AG09309 (cell line): ENCODE results near the gene EXOC2.

Experiments used
- DNase-seq: peaks from one replicate; pipeline ENCODE4 v3.0.0-alpha.2; 2010; ENCODE audit warnings: low read depth
- H3K4me3 ChIP-seq: 2 replicates; pipeline ENCODE4 v1.5.1; 2011; ENCODE audit warnings: mild to moderate bottlenecking, low read depth, low read length, moderate library complexity; ENCODE audit not compliant: control insufficient read depth
- CTCF ChIP-seq: IDR thresholded peaks from 2 replicates; pipeline ENCODE4 v1.5.1; 2011; ENCODE audit warnings: mild to moderate bottlenecking, low read depth, low read length, inconsistent platforms; ENCODE audit not compliant: insufficient read depth, control insufficient read depth; ENCODE audit errors: missing control alignments

EXOC2 gene

DNA sequence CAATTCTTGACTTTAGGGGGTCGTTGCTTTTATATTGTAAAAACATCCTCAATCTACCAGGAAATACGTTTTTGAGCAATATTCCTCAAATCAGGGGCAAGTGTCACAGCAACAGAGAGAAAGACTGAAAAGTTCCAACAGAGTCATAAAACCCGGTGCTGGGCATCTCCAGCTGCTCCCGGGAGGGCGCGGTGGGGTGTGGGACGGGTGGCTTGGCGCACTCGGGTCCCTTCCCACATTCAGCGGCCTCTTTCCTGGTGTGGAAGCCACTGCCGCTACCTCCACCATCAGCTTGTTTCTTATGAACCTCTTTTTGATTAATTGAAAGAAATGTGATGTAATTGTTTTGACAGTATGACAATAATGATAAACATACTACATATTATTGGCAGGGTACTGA, 203.2 kb downstream of the EXOC2 start:
- no peak for DNase-seq
- H3K4me3 ChIP-seq: no peak overlapping the region

GRCh38 chr6:489001-489400, 203.9 kb downstream of the EXOC2 start:
- no peak for DNase-seq
- H3K4me3 ChIP-seq: no peak overlapping the region
- TF ChIP-seq CTCF: no peak

More for the DNA sequence above, 203.2 kb downstream of the EXOC2 start:
- TF ChIP-seq CTCF: no peak

DNA sequence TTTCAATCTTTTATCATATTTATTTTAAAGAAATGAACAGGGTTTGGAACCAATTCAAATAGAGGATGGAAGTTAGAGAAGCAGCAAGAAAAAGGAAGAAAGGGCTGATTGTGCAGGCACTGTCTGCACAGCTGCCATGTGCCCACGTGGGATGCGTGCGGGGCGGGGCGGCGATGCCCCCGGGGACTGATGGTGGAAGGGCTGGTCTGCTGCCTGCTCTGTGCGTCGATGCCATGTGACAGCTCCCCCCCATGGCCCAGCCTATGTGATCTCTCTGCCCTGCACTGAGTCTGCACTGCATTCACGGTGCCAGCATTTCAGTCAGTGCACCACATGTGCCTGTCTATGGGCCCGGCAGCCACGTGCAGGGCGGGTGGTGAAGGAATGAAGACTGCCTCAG, 205.0 kb downstream of the EXOC2 start:
- TF ChIP-seq CTCF: no peak
- DNase-seq: no peak
- no peak overlapping the region for H3K4me3 ChIP-seq

- TF ChIP-seq CTCF: no peak
- no peak overlapping the region for H3K4me3 ChIP-seq
- no peak for DNase-seq
Observed at GRCh38 chr6:485655-486170, 207.2 kb downstream of the EXOC2 start.

GRCh38 chr6:484746-485145, 208.2 kb downstream of the EXOC2 start:
- TF ChIP-seq CTCF: no peak
- no peak for DNase-seq
- no peak overlapping the region for H3K4me3 ChIP-seq

DNA sequence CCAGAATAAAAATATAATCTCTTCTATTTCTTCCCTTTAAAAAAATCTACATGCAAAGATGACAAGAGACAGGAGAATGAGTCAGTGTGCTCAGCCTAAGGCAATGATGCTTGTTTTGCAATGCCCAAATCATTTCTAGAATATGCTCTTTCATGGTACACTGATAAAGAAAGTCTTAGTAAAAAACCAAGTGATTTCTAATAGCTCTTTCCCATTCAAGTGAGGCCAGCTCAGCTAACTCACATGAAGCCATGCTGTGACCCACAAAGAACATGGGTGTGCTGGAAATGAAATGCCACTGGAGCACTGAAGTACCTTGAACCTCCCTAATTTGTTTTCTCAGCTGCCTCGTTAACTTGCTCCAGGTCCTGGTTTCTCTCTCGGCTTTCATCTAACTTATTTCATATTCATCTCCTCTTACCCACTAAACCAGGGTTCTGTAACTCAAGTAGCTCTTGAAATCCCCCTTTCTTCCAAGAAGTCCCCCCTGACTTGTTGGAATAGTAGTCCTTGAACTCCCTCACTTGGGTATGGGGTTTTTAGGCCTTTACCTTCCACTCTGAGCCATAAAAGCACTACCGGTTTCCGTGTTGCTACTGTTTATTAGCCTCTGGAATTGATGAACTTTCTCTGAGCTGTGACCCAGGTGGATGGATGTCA, 208.7 kb downstream of the EXOC2 start:
- DNase-seq: no peak
- H3K4me3 ChIP-seq: no peak overlapping the region
- TF ChIP-seq CTCF: no peak

DNA sequence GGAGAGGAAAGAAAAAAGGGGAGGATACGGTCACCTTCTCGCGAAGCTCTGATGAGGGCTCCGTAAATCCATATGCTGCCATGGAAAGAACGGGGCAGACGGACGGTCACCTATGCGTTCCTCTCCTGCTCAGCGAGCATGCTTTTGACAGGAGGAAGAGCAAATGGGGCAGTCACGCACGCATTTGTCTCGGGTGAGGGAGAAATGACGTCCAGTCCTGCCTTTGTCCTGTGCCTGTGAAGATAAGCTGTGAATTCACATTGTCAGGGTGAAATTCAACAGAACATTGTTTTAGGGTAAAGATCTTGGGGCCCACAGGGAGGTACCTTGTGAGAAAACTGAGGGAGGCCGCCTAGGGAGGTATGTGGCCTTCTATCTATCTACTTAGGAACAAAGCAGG, 217.6 kb downstream of the EXOC2 start:
- DNase-seq: no peak
- no peak overlapping the region for H3K4me3 ChIP-seq
- TF ChIP-seq CTCF: no peak
